HG02943 (cell line): ENCODE results near the gene DPH1.

Experiments
- ATAC-seq: cut with Tn5 transposase; IDR thresholded peaks from one replicate; pipeline ENCODE4 v1.9.1; 2021; ENCODE audit warnings: mild to moderate bottlenecking, low read depth, moderate library complexity; ENCODE audit not compliant: unreplicated experiment

The DPH1 gene

GRCh38 chr17:2059547-2060384 lies 29.8 kb downstream of the DPH1 start:
- no peak for ATAC-seq

- ATAC-seq: no peak
These were observed 30.4 kb downstream of the DPH1 start for GRCh38 chr17:2060385-2060658.

GRCh38 chr17:2060681-2061440 lies 30.9 kb downstream of the DPH1 start:
- ATAC-seq: no peak

- no peak for ATAC-seq
These were observed 31.5 kb downstream of the DPH1 start for GRCh38 chr17:2061441-2061958.

GRCh38 chr17:2062571-2063183 lies 32.7 kb downstream of the DPH1 start:
- ATAC-seq: no peak

- no peak for ATAC-seq
These were observed 33.6 kb downstream of the DPH1 start for GRCh38 chr17:2063261-2064146.

- ATAC-seq: no peak
These were observed 34.2 kb downstream of the DPH1 start for GRCh38 chr17:2064147-2064489.

- ATAC-seq: no peak
These were observed 34.6 kb downstream of the DPH1 start for GRCh38 chr17:2064520-2064971.

- no peak for ATAC-seq
These were observed 35.2 kb downstream of the DPH1 start for GRCh38 chr17:2064980-2065785.

- ATAC-seq: no peak
These were observed 36.0 kb downstream of the DPH1 start for GRCh38 chr17:2065949-2066400.

- ATAC-seq: no peak
These were observed 37.2 kb downstream of the DPH1 start for GRCh38 chr17:2067048-2067561.

GRCh38 chr17:2067608-2068024 lies 37.7 kb downstream of the DPH1 start:
- no peak for ATAC-seq

GRCh38 chr17:2068031-2068518 lies 38.1 kb downstream of the DPH1 start:
- ATAC-seq: no peak

- no peak for ATAC-seq
These were observed 38.6 kb downstream of the DPH1 start for GRCh38 chr17:2068519-2069051.

- ATAC-seq: peak; percentile 80
These were observed 40.5 kb downstream of the DPH1 start for GRCh38 chr17:2070241-2071023.

- ATAC-seq: no peak
These were observed 41.1 kb downstream of the DPH1 start for GRCh38 chr17:2071024-2071385.

GRCh38 chr17:2071455-2072281 lies 41.7 kb downstream of the DPH1 start:
- no peak for ATAC-seq
